HCT116 (cell line): ENCODE data around the gene MAMSTR. TPM values are rescaled to one million over a fixed set of nuclear protein-coding genes. Genes with fewer than 3 reads are reported as not detected.

ENCODE experiments used
- CEBPB ChIP-seq: IDR thresholded peaks from 2 replicates; pipeline ENCODE4 v1.6.1; 2012; ENCODE audit warnings: low read depth
- CTCF ChIP-seq, 3 experiments: fragments of 200-600 bp in 1 of 3; sonication (generic) in 1 of 3; IDR thresholded peaks in 2 of 3; conservative IDR thresholded peaks in 1 of 3; 2 replicates each; pipeline ENCODE4 v1.5.1; 2012 to 2017; ENCODE audit warnings: low read depth in 2 of 3, low read length in 2 of 3, antibody characterized with exemption in 1 of 3, borderline replicate concordance in 1 of 3, control low read depth in 1 of 3, mild to moderate bottlenecking in 1 of 3, mixed read lengths in 1 of 3, mixed run types in 1 of 3, moderate library complexity in 1 of 3; ENCODE audit not compliant: insufficient read depth in 1 of 3
- EGR1 ChIP-seq: IDR thresholded peaks from 2 replicates; pipeline ENCODE4 v1.6.1; 2012; ENCODE audit warnings: low read depth
- FOSL1 ChIP-seq: IDR thresholded peaks from 2 replicates; pipeline ENCODE4 v1.6.1; 2012; ENCODE audit warnings: low read depth
- REST ChIP-seq: IDR thresholded peaks from 2 replicates; pipeline ENCODE4 v1.6.1; 2012; ENCODE audit warnings: low read depth
- ZBTB33 ChIP-seq: IDR thresholded peaks from 2 replicates; pipeline ENCODE4 v1.6.1; 2011; ENCODE audit warnings: mild to moderate bottlenecking, low read length, moderate library complexity; ENCODE audit not compliant: insufficient replicate concordance; ENCODE audit errors: extremely low read depth
- total RNA-seq: library from RNA; stranded (reverse); gene quantifications from one replicate; pipeline ENCODE4 v1.2.1, GENCODE V29; 2021; ENCODE audit not compliant: unreplicated experiment
- TF ChIP-seq, protein P1 (sequence below): IDR thresholded peaks from 2 replicates; pipeline ENCODE4 v1.6.1; 2012

The MAMSTR gene
- total RNA-seq, 1 experiment from 2014 or later, result 1.3 TPM

DNA sequence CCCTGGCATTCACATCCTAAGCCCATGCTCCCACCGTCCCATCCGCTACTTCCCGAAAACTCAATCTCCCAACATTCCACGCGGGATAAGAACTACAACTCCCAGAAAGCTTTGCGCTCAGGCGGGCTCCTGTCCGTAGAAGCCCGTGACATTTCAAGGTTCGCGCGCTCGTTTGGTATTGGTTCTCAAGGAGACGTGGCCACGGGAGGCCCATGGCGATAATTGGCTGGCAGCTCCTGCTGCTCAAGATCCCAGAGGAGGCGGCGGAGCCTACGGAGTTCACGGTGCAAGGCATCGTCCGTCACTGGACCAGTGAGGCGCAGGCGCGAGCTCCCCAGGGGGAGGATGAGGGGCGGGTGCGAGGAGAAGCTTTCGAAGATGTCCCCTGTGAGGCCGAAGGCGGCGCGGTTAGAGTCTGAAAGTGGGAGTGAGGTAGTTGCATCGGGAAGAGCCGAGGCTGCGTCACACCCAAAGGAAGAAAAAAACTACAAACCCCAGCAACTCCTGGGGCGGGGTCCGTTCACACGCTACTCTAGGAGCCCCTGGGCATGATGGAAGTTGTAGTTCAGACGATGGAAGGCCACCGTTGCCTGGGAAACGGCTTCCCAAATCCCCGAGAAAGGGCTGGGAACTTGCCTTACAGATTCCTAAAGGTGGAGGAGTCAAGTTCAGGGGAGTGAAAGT, 1.2 kb upstream of the MAMSTR start (continued):
- no peak for TF ChIP-seq REST
- no peak for TF ChIP-seq EGR1
- no peak for TF ChIP-seq FOSL1
- TF ChIP-seq, protein P1, sequence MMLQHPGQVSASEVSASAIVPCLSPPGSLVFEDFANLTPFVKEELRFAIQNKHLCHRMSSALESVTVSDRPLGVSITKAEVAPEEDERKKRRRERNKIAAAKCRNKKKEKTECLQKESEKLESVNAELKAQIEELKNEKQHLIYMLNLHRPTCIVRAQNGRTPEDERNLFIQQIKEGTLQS, result no peak
- peak; percentile 28 for TF ChIP-seq ZBTB33
- no peak for TF ChIP-seq CTCF (IDR thresholded peaks at IDR 0.05 in 2 of 3, conservative IDR thresholded peaks at IDR 0.05 in 1 of 3; ENCODE audit: borderline replicate concordance in 1 of 3, insufficient read depth in 1 of 3, low read depth in 2 of 3, low read length in 2 of 3)
- no peak for TF ChIP-seq CEBPB
